Activated naive CD4-positive, alpha-beta T cell treated with anti-CD3 and anti-CD28 coated beads, Interleukin-2, amount 50 U/mL, for 24 hours (primary cell): ENCODE measurements around the gene ACSL5.

ENCODE experiments used
- H3K27ac Mint-ChIP-seq: one replicate; pipeline ENCODE4 v1.8.0; 2021; ENCODE audit warnings: mild to moderate bottlenecking, mixed read lengths
- H3K27me3 Mint-ChIP-seq: one replicate; pipeline ENCODE4 v1.8.0; 2021; ENCODE audit warnings: mixed read lengths
- H3K36me3 Mint-ChIP-seq: one replicate; pipeline ENCODE4 v1.8.0; 2021; ENCODE audit warnings: mixed read lengths
- H3K4me1 Mint-ChIP-seq: one replicate; pipeline ENCODE4 v1.8.0; 2021; ENCODE audit warnings: mixed read lengths
- H3K4me3 Mint-ChIP-seq: one replicate; pipeline ENCODE4 v1.8.0; 2021; ENCODE audit warnings: mild to moderate bottlenecking, mixed read lengths
- H3K9me3 Mint-ChIP-seq: one replicate; pipeline ENCODE4 v1.8.0; 2021; ENCODE audit warnings: mixed read lengths

ACSL5 gene

DNA sequence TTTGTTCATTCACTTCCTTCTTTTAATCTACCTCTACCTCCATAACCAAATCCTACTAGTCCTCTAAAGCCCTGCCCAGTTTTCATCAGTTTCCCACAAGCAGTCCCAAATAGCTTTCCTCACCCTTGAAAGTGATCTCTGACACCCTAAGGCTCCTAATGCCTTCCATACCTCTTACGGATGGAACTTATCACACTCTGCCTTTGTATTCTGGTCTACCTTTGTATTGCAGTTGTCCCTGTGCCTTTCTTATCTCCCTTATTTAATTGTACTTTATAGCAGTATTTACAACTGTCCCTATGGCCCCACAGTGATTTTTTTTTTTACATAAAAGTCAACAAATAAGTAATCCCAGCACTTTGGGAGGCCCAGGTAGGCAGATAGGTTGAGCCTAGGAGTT lies 33.8 kb downstream of the ACSL5 start:
- Mint-ChIP-seq H3K4me1 (peaks cover 5% of the 10 kb centered on the region), H3K27me3 (no peaks in the 10 kb centered on the region), H3K9me3 (no peaks in the 10 kb centered on the region), H3K4me3 (no peak overlapping the region), H3K27ac (no peak overlapping the region), H3K36me3 (peaks cover 21% of the 10 kb centered on the region)

DNA sequence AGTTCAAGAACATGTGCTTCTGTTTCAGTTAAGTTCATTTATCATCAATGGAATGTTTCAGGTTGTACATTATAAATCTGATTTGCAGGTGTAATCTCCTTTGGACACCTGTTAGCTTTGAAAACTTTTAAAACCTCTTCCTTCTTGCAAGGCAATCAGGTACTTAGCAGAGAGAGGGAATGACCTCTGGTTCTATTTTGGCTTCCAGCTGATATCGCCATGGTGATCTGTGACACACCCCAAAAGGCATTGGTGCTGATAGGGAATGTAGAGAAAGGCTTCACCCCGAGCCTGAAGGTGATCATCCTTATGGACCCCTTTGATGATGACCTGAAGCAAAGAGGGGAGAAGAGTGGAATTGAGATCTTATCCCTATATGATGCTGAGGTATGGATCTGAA lies 35.4 kb downstream of the ACSL5 start:
- no peaks in the 10 kb centered on the region for H3K27me3 Mint-ChIP-seq
- H3K36me3 Mint-ChIP-seq: peaks cover 24% of the 10 kb centered on the region
- peaks cover 5% of the 10 kb centered on the region for H3K4me1 Mint-ChIP-seq
- no peaks in the 10 kb centered on the region for H3K9me3 Mint-ChIP-seq
- no peak overlapping the region for H3K4me3 Mint-ChIP-seq
- no peak overlapping the region for H3K27ac Mint-ChIP-seq

DNA sequence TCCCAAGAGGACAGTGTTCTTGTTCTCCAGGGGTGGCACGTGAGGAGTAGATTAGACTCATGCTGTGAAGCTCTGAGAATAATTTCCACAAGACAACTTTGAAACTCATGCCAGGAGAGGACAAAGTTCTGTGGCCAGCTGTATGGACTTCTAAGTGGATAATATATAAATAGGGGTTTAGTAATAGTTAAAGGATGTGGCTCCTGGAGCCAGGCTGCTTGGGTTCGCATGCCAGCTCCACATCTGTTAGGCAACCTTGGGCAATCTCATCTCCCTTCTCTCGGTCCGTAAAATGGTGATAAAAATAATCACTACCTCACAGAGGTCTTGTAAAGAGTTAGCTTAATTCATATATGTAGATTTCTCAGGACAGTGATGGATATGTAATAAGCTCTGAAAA lies 35.8 kb downstream of the ACSL5 start:
- Mint-ChIP-seq H3K9me3 (no peaks in the 10 kb centered on the region), H3K4me1 (peaks cover 5% of the 10 kb centered on the region), H3K36me3 (peaks cover 24% of the 10 kb centered on the region), H3K27ac (no peak overlapping the region), H3K4me3 (no peak overlapping the region), H3K27me3 (no peaks in the 10 kb centered on the region)

DNA sequence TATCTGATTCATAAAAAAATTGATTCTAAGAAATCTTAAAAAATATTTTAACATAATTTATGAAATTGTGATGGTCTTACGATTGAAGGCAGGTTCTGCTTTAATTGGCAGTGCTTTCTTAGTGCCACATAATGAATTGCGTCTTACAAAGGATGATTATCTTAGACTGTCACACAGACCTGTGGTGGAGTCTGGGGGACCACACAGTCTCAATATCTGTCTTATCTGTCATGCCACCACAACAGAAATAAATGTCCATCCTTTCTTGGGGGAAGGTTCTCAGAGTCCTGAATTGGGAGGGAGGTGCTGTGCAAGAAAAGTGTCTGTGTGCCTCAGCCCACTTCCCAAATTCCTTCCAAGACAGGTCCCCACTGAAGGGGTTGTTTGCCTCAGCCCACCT lies 38.8 kb downstream of the ACSL5 start:
- no peaks in the 10 kb centered on the region for H3K27me3 Mint-ChIP-seq
- no peaks in the 10 kb centered on the region for H3K9me3 Mint-ChIP-seq
- peaks cover 25% of the 10 kb centered on the region for H3K36me3 Mint-ChIP-seq
- H3K4me3 Mint-ChIP-seq: no peak overlapping the region
- no peaks in the 10 kb centered on the region for H3K4me1 Mint-ChIP-seq
- no peak overlapping the region for H3K27ac Mint-ChIP-seq

DNA sequence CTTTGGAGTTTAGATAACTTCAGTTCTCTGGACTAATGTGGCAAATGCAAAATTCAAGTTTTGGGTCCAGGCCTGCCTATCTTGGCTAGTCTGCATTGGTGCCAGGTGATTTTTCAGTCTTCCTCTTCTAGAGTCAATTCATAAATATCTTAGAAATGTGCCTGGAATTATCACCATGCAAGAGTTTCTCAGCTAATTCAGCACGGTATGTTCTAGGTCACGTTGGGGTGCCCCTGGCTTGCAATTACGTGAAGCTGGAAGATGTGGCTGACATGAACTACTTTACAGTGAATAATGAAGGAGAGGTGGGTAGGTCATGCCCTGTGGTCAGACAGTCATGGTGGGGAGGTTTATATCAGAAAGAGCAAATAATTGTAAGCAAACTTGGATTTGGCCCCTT lies 47.8 kb downstream of the ACSL5 start:
- H3K27me3 Mint-ChIP-seq: no peaks in the 10 kb centered on the region
- no peaks in the 10 kb centered on the region for H3K4me1 Mint-ChIP-seq

DNA sequence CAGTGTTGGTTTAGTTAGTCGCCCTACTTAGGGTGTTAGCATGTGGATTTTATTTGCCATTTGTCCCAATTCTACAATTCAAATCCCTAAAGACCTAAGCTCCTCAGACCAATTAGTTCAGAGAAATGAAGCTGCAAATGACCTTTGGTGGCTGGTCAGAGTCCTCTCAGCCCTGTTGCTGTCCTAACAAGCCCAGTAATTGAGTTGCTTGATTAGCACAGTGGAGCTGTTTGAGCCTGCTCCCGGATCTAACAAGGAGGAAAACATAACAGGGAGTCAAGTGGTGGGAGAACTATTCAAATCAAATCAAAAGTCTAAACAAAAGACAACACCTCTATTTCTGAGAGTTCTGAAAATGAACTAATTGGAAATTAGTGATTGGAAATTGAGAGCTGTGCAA lies 50.7 kb downstream of the ACSL5 start:
- peaks cover 14% of the 10 kb centered on the region for H3K36me3 Mint-ChIP-seq

More for the DNA sequence above, 47.8 kb downstream of the ACSL5 start:
- Mint-ChIP-seq H3K9me3 (no peaks in the 10 kb centered on the region), H3K4me3 (no peak overlapping the region), H3K36me3 (peaks cover 14% of the 10 kb centered on the region), H3K27ac (no peak overlapping the region)

DNA sequence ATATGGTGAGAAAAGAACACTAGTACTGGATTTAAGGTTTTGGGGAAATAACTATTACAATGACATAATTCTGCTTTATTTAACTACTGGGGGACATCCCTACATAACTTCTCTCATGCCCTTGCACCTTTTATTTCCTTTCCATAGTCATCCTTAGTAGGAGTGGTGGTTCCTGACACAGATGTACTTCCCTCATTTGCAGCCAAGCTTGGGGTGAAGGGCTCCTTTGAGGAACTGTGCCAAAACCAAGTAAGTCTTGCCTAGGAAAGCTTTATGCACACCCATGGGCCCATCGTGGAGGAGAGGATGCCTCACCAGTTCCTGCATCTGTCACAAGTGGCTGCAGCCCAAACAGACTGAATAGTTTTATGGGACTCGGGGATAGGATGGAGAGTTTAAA lies 52.2 kb downstream of the ACSL5 start:
- Mint-ChIP-seq H3K9me3 (no peaks in the 10 kb centered on the region), H3K36me3 (peaks cover 12% of the 10 kb centered on the region), H3K4me1 (no peaks in the 10 kb centered on the region), H3K27me3 (no peaks in the 10 kb centered on the region), H3K4me3 (no peak overlapping the region), H3K27ac (no peak overlapping the region)

More for the DNA sequence above, 50.7 kb downstream of the ACSL5 start:
- no peaks in the 10 kb centered on the region for H3K9me3 Mint-ChIP-seq
- no peak overlapping the region for H3K4me3 Mint-ChIP-seq
- H3K27me3 Mint-ChIP-seq: no peaks in the 10 kb centered on the region
- H3K27ac Mint-ChIP-seq: peak overlapping the region; percentile 46
- H3K4me1 Mint-ChIP-seq: no peaks in the 10 kb centered on the region

DNA sequence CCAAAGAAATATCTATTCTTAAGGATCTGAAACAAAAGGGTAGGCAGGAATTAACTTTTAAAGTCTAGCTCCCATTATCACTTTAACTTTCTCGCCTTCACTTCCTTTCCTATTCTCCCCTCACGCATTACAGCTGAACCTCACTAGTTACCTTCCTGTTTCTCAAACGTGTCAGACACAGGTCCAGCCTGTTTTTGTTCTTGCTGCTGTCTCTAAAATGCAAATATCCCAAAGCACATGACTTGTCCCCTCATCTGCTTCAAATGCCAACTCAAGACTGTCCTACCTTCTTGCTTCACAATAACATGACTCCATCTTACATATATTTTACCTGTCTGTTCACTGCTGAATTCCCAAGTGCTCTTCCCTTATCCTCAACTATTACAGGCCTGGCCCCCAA lies 55.2 kb downstream of the ACSL5 start:
- H3K4me3 Mint-ChIP-seq: no peak overlapping the region
- H3K27ac Mint-ChIP-seq: peak overlapping the region; percentile 85
- H3K4me1 Mint-ChIP-seq: peaks cover 4% of the 10 kb centered on the region
- H3K9me3 Mint-ChIP-seq: no peaks in the 10 kb centered on the region
- H3K27me3 Mint-ChIP-seq: no peaks in the 10 kb centered on the region
- H3K36me3 Mint-ChIP-seq: peaks cover 14% of the 10 kb centered on the region

DNA sequence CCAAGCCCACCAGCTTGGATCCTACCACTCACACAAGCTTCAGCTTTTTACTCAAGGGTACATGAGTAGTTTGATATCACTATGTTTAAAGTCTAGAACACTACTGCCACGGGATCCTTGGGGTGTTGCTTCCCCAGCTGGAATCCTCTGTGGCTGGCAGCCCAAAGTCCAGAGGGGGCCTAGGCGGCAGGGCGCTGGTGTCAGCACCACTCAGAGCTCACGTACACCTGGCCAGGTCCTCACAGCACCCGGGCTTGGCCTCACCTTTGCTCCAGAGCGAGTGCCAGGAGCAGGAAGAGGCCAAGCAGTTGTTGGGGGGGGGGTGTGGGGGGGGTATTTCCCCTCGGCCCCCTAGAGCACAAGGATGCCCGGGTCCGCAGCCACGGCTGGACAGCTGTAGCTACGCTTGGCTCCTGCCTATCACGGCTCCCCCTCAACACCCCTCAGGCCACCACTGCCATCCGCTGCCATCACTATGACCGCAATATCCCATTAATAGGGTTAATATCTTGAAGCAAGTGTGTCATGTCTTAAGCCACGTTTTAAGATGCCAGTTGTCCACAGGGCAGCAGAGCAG lies 55.8 kb downstream of the ACSL5 start:
- Mint-ChIP-seq H3K27me3 (no peaks in the 10 kb centered on the region), H3K36me3 (peaks cover 14% of the 10 kb centered on the region), H3K9me3 (no peaks in the 10 kb centered on the region), H3K4me3 (no peak overlapping the region), H3K4me1 (peaks cover 4% of the 10 kb centered on the region), H3K27ac (peak overlapping the region; percentile 85)

DNA sequence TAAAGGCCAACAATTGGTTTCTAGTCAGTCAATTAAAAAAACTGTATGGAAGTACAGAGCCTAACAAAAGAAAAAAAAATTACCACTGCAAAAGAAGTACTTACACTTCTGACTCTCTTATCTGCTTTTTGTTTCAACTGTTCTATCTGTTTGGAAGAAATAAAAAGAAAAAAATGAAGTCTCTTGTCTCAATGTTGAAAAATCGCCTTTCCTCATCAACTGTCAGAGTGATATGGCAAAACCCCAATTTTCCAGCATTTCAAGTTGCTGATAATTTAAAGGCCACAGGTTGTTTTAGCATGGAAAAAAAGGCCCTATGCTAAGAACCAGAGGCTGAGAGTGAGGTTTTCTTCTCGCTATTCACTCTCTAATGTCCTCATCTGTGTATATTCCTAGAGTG lies 59.2 kb downstream of the ACSL5 start:
- Mint-ChIP-seq H3K36me3 (peaks cover 13% of the 10 kb centered on the region), H3K4me1 (peaks cover 4% of the 10 kb centered on the region), H3K27me3 (no peaks in the 10 kb centered on the region), H3K27ac (no peak overlapping the region), H3K4me3 (no peak overlapping the region), H3K9me3 (no peaks in the 10 kb centered on the region)

DNA sequence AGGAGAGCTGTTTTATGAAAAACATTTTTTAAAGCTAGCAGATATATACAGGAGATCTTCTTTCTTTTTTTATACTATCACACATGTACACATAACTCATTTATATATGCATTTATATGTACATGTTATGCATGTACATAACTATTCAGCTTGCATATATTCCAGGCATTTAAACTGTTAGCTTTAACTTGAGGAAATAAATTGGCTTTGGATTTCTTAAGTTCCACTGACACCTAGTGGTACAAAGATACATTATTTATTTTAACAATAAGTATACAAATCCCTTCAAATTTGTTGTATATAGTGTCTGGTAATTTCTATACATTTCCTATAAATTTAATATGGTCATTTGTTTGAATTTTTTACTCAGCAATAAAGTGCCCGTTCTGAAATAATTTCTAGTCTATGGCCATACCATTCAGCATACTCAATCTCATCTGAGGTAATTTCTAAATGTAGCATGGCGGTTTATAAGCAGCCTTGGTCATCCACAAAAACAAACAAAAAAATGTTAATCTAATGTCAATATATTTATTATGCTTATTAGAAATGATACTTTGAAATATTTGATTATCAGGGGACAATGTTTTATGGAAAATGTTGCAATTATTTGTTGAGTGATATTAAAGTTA lies 61.2 kb downstream of the ACSL5 start:
- no peak overlapping the region for H3K4me3 Mint-ChIP-seq
- H3K9me3 Mint-ChIP-seq: no peaks in the 10 kb centered on the region
- H3K36me3 Mint-ChIP-seq: peaks cover 12% of the 10 kb centered on the region
- peaks cover 4% of the 10 kb centered on the region for H3K4me1 Mint-ChIP-seq
- no peaks in the 10 kb centered on the region for H3K27me3 Mint-ChIP-seq
- H3K27ac Mint-ChIP-seq: no peak overlapping the region

DNA sequence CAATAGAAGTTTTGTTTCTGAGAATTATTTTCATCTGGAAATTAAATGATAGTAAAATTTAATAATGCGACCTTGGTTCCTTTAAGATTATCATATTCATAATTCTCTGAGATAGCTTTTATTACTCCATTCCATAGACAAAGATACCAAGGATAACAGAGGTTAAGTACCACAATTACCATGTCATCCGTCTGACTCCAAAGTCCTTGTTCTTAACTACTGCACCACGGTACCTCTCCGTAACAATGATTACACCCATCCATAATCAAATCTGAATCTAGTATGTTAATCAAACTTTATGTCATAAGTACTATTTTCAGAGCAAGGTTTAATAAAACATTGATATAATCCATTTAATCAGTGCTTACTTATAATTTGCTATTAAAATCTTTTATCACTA lies 64.4 kb downstream of the ACSL5 start:
- no peaks in the 10 kb centered on the region for H3K9me3 Mint-ChIP-seq
- no peak overlapping the region for H3K27ac Mint-ChIP-seq
- H3K4me1 Mint-ChIP-seq: peaks cover 27% of the 10 kb centered on the region
- no peak overlapping the region for H3K4me3 Mint-ChIP-seq
- H3K36me3 Mint-ChIP-seq: peaks cover 14% of the 10 kb centered on the region
- H3K27me3 Mint-ChIP-seq: no peaks in the 10 kb centered on the region

DNA sequence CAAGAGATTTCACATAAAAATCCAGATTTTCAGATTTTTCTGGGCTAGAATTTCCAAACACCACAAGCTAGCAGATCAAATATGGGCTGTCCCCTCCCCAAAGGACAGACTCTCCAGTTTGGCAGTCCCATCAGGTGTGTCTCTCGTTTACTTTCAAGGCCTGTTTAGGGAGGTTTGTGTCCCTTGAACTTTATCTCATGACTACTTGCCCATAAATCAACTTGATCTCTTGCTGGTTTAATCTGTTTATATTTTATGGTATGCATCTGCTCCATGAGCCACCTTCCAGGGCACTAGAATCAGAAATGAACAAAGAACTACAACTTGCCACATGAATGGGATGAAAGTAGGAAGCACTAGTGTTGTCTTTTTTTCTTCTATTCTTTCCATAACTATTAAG lies 67.6 kb downstream of the ACSL5 start:
- Mint-ChIP-seq H3K36me3 (peaks cover 17% of the 10 kb centered on the region), H3K27ac (peak overlapping the region; percentile 56), H3K9me3 (no peaks in the 10 kb centered on the region), H3K4me1 (peaks cover 50% of the 10 kb centered on the region), H3K4me3 (no peak overlapping the region), H3K27me3 (no peaks in the 10 kb centered on the region)

DNA sequence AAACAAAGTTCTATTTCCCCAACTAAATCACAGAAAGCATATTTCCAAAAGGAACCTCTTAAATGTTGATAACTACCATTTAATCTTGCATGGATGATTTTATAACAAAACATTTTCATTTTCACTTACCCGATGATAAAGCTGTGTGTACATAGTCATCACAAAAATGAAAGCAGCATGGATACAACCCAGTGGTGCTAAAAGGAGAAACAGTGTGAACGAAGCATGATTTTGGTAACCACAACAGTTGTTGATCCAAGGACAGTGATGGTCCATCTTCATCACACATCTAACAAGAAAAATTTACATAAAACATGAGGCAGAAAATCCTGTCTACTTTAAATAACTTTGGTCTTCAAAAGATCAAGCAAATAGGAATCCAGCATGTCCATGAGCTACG lies 68.1 kb downstream of the ACSL5 start:
- H3K27ac Mint-ChIP-seq: peak overlapping the region; percentile 25
- H3K4me1 Mint-ChIP-seq: peaks cover 50% of the 10 kb centered on the region
- peaks cover 17% of the 10 kb centered on the region for H3K36me3 Mint-ChIP-seq
- H3K27me3 Mint-ChIP-seq: no peaks in the 10 kb centered on the region
- no peaks in the 10 kb centered on the region for H3K9me3 Mint-ChIP-seq
- H3K4me3 Mint-ChIP-seq: peak overlapping the region; percentile 1

DNA sequence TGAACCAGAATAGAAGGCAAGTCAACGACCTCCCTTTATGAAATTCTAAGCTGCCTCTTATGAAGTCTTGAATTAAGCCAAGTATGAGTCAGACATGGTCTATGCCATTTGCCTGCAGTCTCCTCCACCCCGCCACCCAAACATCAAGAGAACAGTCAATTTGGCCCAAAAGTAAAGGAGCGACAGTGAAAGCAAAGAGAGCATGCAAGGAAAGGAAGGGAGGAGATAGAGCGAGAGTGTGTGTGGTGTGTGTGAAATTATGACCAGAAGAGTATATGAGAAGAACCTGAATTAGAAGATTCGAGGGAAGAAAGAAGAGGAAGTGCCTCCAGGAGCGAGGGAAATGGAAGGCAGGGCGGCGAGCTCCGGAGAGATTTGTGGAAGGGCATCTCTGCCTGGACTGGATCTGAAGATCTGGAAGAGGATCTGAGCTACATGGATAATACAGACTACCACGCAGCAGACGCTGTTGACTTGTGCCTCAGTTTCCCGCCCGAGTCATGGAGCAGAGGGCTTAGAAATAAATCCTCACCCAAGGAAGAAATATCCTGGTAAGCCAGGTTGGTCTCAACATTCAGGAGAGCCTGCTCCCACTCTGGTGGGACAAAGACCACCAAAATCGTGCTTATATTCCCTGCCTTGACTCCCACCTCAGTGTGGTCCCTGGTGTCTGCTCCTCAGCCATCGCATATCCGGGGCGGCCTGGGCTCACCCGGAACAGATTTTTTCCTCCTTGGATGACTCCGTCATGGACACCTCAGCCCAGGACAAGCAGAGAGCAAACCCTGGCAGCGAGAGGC lies 72.3 kb downstream of the ACSL5 start:
- peak overlapping the region; percentile 96 for H3K4me3 Mint-ChIP-seq
- H3K36me3 Mint-ChIP-seq: peaks cover 17% of the 10 kb centered on the region
- no peaks in the 10 kb centered on the region for H3K27me3 Mint-ChIP-seq
- H3K4me1 Mint-ChIP-seq: peaks cover 71% of the 10 kb centered on the region
- H3K27ac Mint-ChIP-seq: peak overlapping the region; percentile 97
- no peaks in the 10 kb centered on the region for H3K9me3 Mint-ChIP-seq
